K562 (cell line): ENCODE measurements around the gene ZFYVE28. TPM values are rescaled to one million over a fixed set of nuclear protein-coding genes. Genes with fewer than 3 reads are reported as not detected.

Source experiments
- ATF1 ChIP-seq, 2 experiments: fragments of 450-650 bp in 1 of 2; IDR thresholded peaks; 2 replicates each; pipeline ENCODE4 v1.6.1; 2016; ENCODE audit warnings: missing compliant biosample characterization in 1 of 2, missing genetic modification characterization in 1 of 2
- BACH1 ChIP-seq: fragments of 200-800 bp; sonication (Bioruptor generic); IDR thresholded peaks from 2 replicates; pipeline ENCODE4 v1.6.1; 2016; ENCODE audit warnings: missing genetic modification characterization, missing compliant biosample characterization
- BHLHE40 ChIP-seq: IDR thresholded peaks from 2 replicates; pipeline ENCODE4 v1.6.1; 2011; ENCODE audit warnings: low read length, improper control_type of control experiment
- BMI1 ChIP-seq: fragments of 150-350 bp; IDR thresholded peaks from 2 replicates; pipeline ENCODE4 v1.6.1; 2014; ENCODE audit warnings: low read length
- CHD2 ChIP-seq: IDR thresholded peaks from 2 replicates; pipeline ENCODE4 v1.6.1; 2011; ENCODE audit warnings: low read depth, low read length
- CREM ChIP-seq: IDR thresholded peaks from 2 replicates; pipeline ENCODE4 v1.6.1; 2014; ENCODE audit warnings: antibody characterized with exemption, low read depth
- CXXC5 ChIP-seq: fragments of 250-450 bp; sonication (Bioruptor Pico); IDR thresholded peaks from 2 replicates; pipeline ENCODE4 v1.8.0; 2022; ENCODE audit warnings: inconsistent platforms, mild to moderate bottlenecking, moderate library complexity
- DPF2 ChIP-seq: fragments of 450-650 bp; IDR thresholded peaks from 2 replicates; pipeline ENCODE4 v1.6.1; 2016
- ETV1 ChIP-seq: fragments of 450-650 bp; conservative IDR thresholded peaks from 2 replicates; pipeline ENCODE4 v1.6.1; 2016; ENCODE audit warnings: missing genetic modification characterization, control low read depth, low read depth, missing compliant biosample characterization
- HNRNPL ChIP-seq: fragments of 200-400 bp; formaldehyde crosslinking; IDR thresholded peaks from 2 replicates; pipeline ENCODE4 v1.6.1; 2017; ENCODE audit warnings: low read depth, mild to moderate bottlenecking, low read length
- L3MBTL2 ChIP-seq: fragments of 450-650 bp; IDR thresholded peaks from 2 replicates; pipeline ENCODE4 v1.6.1; 2016; ENCODE audit warnings: mild to moderate bottlenecking, moderate library complexity
- LEF1 ChIP-seq: fragments of 450-650 bp; IDR thresholded peaks from 2 replicates; pipeline ENCODE4 v1.6.1; 2016; ENCODE audit warnings: mild to moderate bottlenecking
- MAX ChIP-seq: sonication (generic); formaldehyde crosslinking; IDR thresholded peaks from 2 replicates; pipeline ENCODE4 v1.9.0; 2022; ENCODE audit warnings: mild to moderate bottlenecking, missing genetic modification reagents
- PHF20 ChIP-seq: fragments of 450-650 bp; IDR thresholded peaks from 2 replicates; pipeline ENCODE4 v1.6.1; 2018; ENCODE audit not compliant: partially characterized antibody
- PHTF2 ChIP-seq: fragments of 250-450 bp; sonication (Bioruptor Pico); IDR thresholded peaks from 2 replicates; pipeline ENCODE4 v1.5.0; 2021; ENCODE audit warnings: mild to moderate bottlenecking
- RBM17 ChIP-seq: fragments of 200-400 bp; formaldehyde crosslinking; IDR thresholded peaks from 2 replicates; pipeline ENCODE4 v1.6.1; 2017; ENCODE audit warnings: low read depth, mild to moderate bottlenecking, low read length, borderline replicate concordance
- SETDB1 ChIP-seq: IDR thresholded peaks from one replicate; pipeline ENCODE4 v1.6.1; 2012; ENCODE audit warnings: low read length, control low read depth, inconsistent platforms
- SNRNP70 ChIP-seq: fragments of 200-400 bp; formaldehyde crosslinking; optimal IDR thresholded peaks from 2 replicates; pipeline ENCODE3; 2017; ENCODE audit warnings: low read depth, low read length
- TARDBP ChIP-seq: fragments of 450-650 bp; IDR thresholded peaks from 2 replicates; pipeline ENCODE4 v1.6.1; 2016
- TCF7 ChIP-seq: sonication (generic); IDR thresholded peaks from 2 replicates; pipeline ENCODE4 v1.6.1; 2016; ENCODE audit warnings: antibody characterized with exemption, borderline replicate concordance
- TGIF2 ChIP-seq: sonication (generic); formaldehyde crosslinking; IDR thresholded peaks from 2 replicates; pipeline ENCODE4 v1.8.1; 2022; ENCODE audit warnings: mild to moderate bottlenecking, missing genetic modification reagents, moderate library complexity
- ZFP91 ChIP-seq: sonication (generic); formaldehyde crosslinking; IDR thresholded peaks from 2 replicates; pipeline ENCODE4 v1.8.0; 2022; ENCODE audit warnings: mild to moderate bottlenecking, missing genetic modification reagents
- ZKSCAN8 ChIP-seq: fragments of 200-800 bp; sonication (Bioruptor generic); IDR thresholded peaks from 2 replicates; pipeline ENCODE4 v1.6.1; 2016; ENCODE audit warnings: missing genetic modification characterization, missing compliant biosample characterization
- ZNF134 ChIP-seq: fragments of 250-450 bp; sonication (Bioruptor Pico); conservative IDR thresholded peaks from 2 replicates; pipeline ENCODE4 v1.4.0; 2020
- ZNF175 ChIP-seq: fragments of 200-800 bp; sonication (Bioruptor generic); IDR thresholded peaks from 2 replicates; pipeline ENCODE4 v1.6.1; 2016; ENCODE audit warnings: low read depth, mild to moderate bottlenecking, missing genetic modification characterization, missing compliant biosample characterization
- ZNF217 ChIP-seq: sonication (generic); formaldehyde crosslinking; IDR thresholded peaks from 2 replicates; pipeline ENCODE4 v1.8.0; 2022; ENCODE audit warnings: mild to moderate bottlenecking, missing genetic modification reagents
- ZNF431 ChIP-seq: sonication (generic); formaldehyde crosslinking; IDR thresholded peaks from 2 replicates; pipeline ENCODE4 v1.8.0; 2022; ENCODE audit warnings: mild to moderate bottlenecking, missing genetic modification reagents
- ZNF699 ChIP-seq: fragments of 250-450 bp; sonication (Bioruptor Pico); IDR thresholded peaks from 2 replicates; pipeline ENCODE4 v1.8.0; 2021; ENCODE audit warnings: mild to moderate bottlenecking, moderate library complexity; ENCODE audit not compliant: insufficient replicate concordance
- ZNF764 ChIP-seq: fragments of 250-450 bp; sonication (Bioruptor Pico); IDR thresholded peaks from 2 replicates; pipeline ENCODE4 v1.4.0; 2020; ENCODE audit warnings: low read depth, mild to moderate bottlenecking, moderate library complexity
- polyA plus RNA-seq, 8 experiments: library from polyadenylated mRNA; depleted of rRNA in 4 of 8; stranded (reverse) in 5 of 8; unstranded in 3 of 8; fragments of >200 nt; fragmentation: Nextera tagmentation in 2 of 8; fragmentation: Illumina TruSeq in 1 of 8; extraction: Ambion mirVana in 2 of 8; extraction: Trizol in 1 of 8; gene quantifications; 2 replicates each; pipeline versions ENCODE4 v1.2.1 to v1.2.3, GENCODE V29; 2011 to 2014; ENCODE audit warnings: inconsistent platforms in 1 of 8, missing spikeins in 1 of 8
- total RNA-seq, 7 experiments: library from RNA; depleted of rRNA in 6 of 7; stranded (reverse); fragments of >200 nt in 6 of 7; fragmentation: Illumina TruSeq in 2 of 7; extraction: Trizol in 2 of 7; gene quantifications; 2 replicates each; pipeline versions ENCODE4 v1.2.1 to v1.2.3, GENCODE V29; 2011 to 2021; ENCODE audit warnings: low replicate concordance in 1 of 7
- TF ChIP-seq, protein P1 (sequence below), 2 experiments: fragments of 450-650 bp; IDR thresholded peaks; 2 replicates each; pipeline ENCODE4 v1.6.1; 2016

ZFYVE28 gene
- total and polyA plus RNA-seq, 9 of the 15 experiments (the other 6 are each of a cell fraction or from before 2014, with no cell fraction given) = 1.3 to 24.8 (median 8.9) TPM

DNA sequence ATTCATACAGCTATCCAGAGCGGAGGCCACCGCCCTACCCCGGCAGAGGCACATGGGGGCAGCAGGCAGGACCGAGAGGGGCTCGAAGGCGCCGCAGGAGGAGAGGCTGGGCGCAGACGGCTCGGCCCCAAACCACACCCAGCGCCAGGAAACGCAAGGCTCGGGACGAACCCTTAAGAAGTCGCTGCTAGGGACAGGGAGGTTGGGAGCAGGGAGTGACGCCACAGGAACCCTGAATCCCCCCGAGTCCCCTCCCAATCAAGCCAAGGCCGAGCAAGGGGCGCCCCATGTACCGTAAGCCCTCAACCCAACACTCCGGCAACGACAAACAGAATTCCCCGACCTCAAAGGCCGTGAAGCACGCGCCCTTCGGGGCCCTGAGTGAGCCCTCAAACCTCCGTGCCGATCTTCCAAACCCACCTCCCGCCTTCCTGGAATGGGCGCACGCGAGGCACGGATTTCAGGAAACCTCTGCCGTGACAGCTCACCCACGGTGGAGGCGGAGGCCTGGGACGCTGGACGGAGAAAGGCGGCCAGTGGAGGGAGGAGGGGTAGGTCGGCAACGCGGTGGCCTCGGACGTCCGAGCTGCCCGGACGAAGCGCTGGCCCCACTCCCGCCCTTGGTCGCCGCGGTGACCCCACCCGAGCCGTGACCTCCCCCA, 1.8 kb downstream of the ZFYVE28 start (continued):
- TF ChIP-seq ZFP91 (CRISPR knock-in tag) (no peak), TARDBP (no peak), ZKSCAN8 (CRISPR knock-in tag) (0 out of 2 replicates have a peak, but pooled peaks have one; percentile 29), MAX (CRISPR knock-in tag) (peak; percentile 88), ATF1 (CRISPR knock-in tag; IDR thresholded peaks at IDR 0.05) (no peak), ATF1 (tag; IDR thresholded peaks at IDR 0.05) (peak; percentile 49), ZNF134 (CRISPR knock-in tag) (no peak), ZNF175 (no peak), HNRNPL (no peak), CXXC5 (peak; percentile 50), TCF7 (0 out of 2 replicates have a peak, but pooled peaks have one; percentile 31), DPF2 (0 out of 2 replicates have a peak, but pooled peaks have one; percentile 10), BACH1 (tag) (no peak), CHD2 (no peak), BHLHE40 (0 out of 2 replicates have a peak, but pooled peaks have one; percentile 3), ZNF699 (no peak), TGIF2 (CRISPR knock-in tag) (no peak), SNRNP70 (no peak), BMI1 (no peak), PHF20 (peak; percentile 52), ZNF217 (CRISPR knock-in tag) (no peak), ETV1 (tag) (no peak), RBM17 (no peak), ZNF431 (CRISPR knock-in tag) (no peak), CREM (no peak), L3MBTL2 (peak; percentile 93), ZNF764 (CRISPR knock-in tag) (no peak), LEF1 (no peak), SETDB1 (no peak), PHTF2 (CRISPR knock-in tag) (no peak)
- TF ChIP-seq, protein P1, sequence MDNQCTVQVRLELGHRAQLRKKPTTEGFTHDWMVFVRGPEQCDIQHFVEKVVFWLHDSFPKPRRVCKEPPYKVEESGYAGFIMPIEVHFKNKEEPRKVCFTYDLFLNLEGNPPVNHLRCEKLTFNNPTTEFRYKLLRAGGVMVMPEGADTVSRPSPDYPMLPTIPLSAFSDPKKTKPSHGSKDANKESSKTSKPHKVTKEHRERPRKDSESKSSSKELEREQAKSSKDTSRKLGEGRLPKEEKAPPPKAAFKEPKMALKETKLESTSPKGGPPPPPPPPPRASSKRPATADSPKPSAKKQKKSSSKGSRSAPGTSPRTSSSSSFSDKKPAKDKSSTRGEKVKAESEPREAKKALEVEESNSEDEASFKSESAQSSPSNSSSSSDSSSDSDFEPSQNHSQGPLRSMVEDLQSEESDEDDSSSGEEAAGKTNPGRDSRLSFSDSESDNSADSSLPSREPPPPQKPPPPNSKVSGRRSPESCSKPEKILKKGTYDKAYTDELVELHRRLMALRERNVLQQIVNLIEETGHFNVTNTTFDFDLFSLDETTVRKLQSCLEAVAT (IDR thresholded peaks at IDR 0.05) = 0 out of 4 replicates have a peak, but pooled peaks of 1 of the 2 experiments have one; percentile 19
